Forelimb muscle (tissue), 1 donor: Measurements from ENCODE around the gene CERS4. TPM values are rescaled to one million over a fixed set of nuclear protein-coding genes. Genes with fewer than 3 reads are reported as not detected.
"Not testable (repeated sequence)": the region's sequence is repeated elsewhere in the genome, so short reads cannot be mapped to it uniquely, and the experiment has no call there.

Source experiments
- DNase-seq: peaks from one replicate; pipeline ENCODE4 v3.0.0-alpha.2; 2013; ENCODE audit warnings: low read depth
- polyA plus RNA-seq: library from polyadenylated mRNA; unstranded; fragments of 120-200 nt; gene quantifications from one replicate; pipeline ENCODE4 v1.2.1, GENCODE V29; 2013; ENCODE audit not compliant: insufficient read length

The CERS4 gene
- polyA plus RNA-seq, 1 donor, result 12.5 TPM

DNA sequence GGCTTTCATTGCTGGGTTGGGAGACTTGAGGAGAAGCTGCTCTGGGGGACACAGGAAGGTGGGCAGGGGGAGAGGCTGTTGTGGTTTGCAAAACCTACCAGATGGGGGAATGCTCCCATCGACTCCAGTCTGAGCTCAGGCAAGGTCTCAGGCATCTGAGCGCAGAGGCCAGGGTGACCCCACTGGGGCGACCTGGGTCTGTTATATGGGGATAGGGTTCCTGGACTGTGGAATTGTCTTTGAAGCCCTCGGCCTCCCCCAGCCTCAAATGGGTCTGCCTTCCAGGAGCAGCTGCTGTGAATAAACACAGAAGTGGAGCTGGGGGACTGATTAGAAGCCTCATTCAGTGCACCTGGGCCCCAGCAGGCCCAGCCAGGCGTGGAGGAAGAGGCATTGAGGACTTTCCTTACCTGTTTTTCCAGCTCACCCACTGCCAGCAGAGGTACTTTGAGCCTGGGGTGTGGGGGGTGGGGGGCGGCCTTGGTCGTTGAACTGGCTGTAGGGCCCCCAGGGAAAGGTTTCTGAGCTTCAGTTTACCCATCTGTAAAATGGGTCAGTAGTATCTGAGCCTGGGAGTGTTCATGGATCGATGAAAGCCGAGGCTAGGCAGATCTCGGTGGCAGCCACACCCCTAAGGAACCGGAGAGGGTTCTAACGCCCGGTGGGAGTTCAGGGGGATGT, 1.4 kb downstream of the CERS4 start:
- no peak for DNase-seq

DNA sequence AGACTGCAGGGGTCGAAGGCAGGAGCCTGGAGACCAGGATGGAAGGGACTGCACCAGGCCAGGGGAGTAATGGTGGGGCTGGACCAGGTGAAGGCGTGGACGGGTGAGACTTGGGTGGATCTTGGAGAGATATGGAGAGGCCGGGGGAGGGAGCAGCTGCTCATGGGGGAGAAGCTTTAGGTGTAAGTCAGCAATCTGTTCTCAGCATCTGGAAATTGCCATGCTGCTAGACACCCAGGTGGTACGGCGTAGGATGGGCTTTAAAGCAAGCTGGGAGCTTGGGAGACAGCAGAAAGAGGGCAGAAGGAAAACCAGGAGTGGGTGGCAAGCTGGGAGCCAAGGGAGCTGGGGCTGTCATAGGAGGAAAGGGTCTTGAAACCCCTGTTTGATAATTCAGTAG, 3.0 kb downstream of the CERS4 start:
- DNase-seq, result no peak

- no peak for DNase-seq
Observed at GRCh38 chr19:8212916-8213315, 3.7 kb downstream of the CERS4 start.

DNA sequence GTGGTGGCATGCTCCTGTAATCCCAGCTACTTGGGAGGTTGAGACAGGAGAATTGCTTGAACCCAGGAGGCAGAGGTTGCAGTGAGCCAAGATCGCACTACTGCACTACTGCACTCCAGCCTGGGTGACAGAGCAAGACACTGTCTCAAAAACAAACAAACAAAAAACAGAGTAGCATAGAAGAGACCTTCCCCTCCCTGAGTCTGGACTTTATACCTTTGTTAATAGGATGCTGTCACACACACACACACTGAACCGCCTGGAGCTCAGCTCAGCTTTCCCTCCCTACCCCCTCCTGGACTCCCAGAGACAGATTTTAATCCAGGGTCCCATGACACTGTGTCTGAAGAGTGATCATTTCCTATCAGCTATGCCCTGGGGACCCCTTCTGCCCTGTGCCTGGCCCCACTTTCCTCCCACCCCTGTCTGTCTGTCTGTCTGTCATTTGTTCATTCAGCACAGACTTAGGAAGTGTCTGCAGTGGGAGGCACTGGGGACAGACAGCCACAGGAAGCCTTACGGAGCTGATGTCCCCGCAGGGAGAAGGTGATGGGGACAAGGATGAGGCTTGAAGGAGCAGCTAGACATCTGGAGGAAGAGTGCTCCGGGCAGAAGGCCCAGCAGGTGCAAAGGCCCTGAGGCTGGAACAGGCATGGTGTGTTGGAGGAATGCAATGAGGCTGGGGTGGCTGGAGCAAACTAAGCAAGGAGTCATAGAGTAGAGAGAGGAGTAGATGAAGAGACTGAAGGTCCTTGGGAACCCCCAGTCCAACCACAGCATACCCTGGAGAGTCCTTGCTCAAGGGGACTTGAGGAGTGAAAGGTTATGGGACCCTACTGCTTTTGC, 4.9 kb downstream of the CERS4 start:
- no peak for DNase-seq

DNA sequence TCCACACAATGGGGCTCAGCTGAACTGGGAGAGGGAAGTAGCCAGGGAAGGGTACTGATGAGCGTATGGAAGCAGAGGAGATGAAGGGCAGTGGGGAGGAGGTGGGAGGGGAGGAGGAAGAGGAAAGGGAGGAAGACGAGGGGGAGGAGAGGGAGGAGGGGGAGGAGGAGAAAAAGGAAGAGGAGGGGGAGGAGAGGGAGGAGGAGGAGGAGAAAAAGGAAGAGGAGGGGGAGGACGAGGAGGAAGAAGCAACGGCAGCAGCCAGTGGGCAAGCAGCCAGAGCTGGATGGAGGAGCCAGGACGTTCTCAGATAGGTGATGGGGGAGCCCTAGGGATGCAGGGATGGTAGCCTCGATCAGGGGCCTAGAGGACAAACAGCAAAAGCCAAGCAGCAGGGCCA, 5.6 kb downstream of the CERS4 start:
- DNase-seq, result no peak

DNA sequence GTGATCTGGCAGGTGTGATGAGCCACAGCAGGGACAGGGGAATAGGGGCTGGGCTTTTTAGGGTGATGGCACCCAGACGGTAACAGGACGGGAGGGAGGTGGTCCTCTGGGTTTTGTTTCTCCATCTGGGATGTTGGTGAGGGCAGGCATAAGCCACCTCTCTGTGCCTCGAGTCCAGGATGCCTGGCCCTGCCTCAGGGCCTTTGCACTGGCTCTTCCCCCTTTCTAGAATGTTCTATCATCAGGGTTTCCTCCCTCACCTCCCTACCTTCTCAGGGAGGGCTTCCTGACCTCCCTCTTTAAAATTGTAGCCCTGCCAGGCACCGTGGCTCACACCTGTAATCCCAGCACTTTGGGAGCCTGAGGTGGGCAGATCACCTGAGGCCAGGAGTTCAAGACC, 6.6 kb downstream of the CERS4 start:
- DNase-seq, result no peak

DNA sequence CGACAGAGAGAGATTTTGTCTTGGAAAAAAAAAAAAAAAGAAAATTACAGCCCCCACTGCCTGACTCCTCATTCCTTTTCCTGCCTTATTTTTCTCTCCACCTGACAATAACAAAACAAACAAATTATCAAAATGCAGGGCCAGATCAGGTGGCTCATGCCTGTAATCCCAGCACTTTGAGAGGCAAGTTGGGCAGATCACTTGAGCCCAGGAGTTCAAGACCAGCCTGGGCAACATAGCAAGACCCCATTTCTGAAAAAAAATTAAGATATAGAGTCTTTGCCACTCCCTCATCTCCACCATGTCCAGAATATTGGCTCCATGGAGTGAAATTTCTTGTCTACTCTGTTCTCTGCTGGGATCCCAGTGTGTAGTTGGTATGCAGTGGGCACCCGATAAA, 7.2 kb downstream of the CERS4 start:
- no peak for DNase-seq

GRCh38 chr19:8218127-8218526, 9.0 kb downstream of the CERS4 start:
- DNase-seq, result not testable (repeated sequence)

DNA sequence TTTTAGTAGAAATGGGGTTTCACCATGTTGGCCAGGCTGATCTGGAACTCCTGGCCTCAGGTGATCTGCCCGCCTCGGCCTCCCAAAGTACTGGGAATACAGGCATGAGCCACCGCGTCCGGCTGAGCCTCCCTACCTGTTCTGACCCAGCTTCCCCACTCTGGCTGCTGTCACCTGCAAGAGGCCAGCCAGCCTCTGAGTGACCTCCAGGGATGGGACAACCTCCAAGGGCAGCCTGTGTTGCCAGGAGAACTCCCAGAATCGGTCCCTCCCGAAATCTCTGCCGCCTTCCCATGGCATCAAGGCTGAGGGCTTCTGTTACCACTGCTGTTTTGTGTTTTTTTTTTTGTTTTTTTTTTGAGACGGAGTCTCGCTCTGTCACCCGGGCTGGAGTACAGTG, 11.3 kb downstream of the CERS4 start:
- DNase-seq, result no peak

DNA sequence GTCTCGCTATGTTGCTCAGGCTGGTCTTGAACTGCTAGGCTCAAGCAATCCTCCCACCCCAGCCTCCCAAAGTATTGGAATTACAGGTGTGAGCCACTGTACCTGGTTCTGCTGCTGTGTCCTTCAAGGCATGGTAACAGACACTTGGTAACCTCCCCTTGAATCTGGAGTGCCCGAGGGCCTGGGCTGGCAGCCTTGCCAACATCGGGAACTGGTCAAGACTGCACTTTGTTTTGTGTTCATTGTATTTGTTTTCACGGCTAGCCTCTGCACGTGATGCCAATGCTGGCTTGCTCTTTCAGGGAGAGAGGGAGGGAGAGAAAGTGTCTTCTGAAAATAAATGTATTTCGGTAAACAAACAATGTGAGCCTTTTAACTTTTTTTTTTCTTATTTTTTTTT, 12.0 kb downstream of the CERS4 start:
- no peak for DNase-seq

GRCh38 chr19:8223442-8223841, 14.3 kb downstream of the CERS4 start:
- not testable (repeated sequence) for DNase-seq

GRCh38 chr19:8224394-8225145, 15.4 kb downstream of the CERS4 start:
- no peak for DNase-seq

- DNase-seq, result no peak
Observed at GRCh38 chr19:8231073-8231604, 22.0 kb downstream of the CERS4 start.

GRCh38 chr19:8233370-8233769, 24.2 kb downstream of the CERS4 start:
- DNase-seq, result no peak

DNA sequence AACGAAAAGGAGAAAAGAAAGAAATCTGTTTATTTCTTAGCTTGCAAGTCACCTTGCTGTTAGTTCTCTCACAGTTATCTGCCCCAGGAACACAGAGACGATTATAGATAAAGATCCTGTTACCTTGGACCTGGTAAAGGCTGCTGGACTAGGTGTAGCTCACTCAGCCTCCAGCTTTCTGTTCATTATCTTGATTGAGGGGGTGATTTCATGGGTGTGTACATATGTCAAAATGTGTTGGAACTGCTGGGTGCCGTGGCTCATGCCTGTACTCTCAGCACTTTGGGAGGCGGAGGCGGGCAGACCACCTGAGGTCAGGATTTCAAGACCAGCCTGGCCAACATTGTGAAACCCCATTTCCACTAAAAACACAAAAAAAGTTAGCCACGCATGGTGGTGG, 27.9 kb downstream of the CERS4 start:
- no peak for DNase-seq

DNA sequence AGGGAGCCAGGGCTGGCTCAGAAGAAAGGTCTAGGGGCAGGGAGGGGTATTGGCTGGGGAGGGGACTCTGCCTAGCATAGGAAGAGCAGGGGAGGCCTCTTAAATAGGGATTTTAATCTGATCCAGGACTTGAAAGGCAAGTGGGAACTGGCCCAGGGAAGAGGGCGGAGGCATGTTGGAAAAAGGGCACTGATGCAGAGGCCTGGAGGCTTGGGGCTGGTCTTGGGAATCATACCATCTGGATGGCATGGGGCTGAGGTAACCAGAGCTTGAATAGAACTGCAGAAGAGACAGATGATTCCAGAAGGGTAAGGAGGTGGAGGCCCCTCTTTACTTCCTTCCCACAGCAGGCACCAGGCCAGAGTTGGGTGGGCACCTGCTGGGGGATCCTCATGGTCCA, 29.1 kb downstream of the CERS4 start:
- DNase-seq, result no peak

- DNase-seq, result no peak
Observed at GRCh38 chr19:8239528-8240273, 30.5 kb downstream of the CERS4 start.

GRCh38 chr19:8240274-8241229, 31.4 kb downstream of the CERS4 start:
- DNase-seq, result peak; percentile 36

DNA sequence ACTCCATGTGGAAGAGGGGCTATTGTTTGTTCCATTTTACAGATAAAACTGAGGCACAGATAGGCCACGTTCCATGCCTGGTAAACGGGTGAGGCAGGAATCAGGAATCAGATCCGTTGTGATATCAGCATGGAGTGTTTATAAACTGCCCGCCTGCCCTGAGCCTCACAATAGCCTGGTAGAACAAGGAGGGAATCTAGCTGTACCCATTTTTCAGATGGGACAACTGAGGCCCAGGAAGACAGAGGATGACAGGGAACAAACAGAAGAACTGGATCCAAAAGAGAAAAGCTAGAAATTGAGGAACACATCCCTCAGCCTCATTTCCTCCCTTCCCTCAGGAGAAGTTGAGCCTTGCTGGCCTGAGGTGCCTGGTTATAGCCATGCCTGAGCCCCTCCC, 32.5 kb downstream of the CERS4 start:
- no peak for DNase-seq

- DNase-seq, result no peak
Observed at GRCh38 chr19:8242211-8242821, 33.1 kb downstream of the CERS4 start.
